Activated CD8-positive, alpha-beta memory T cell treated with anti-CD3 and anti-CD28 coated beads, Interleukin-2, amount 50 U/mL, for 1 hour (primary cell): ENCODE measurements around the gene IVNS1ABP.

ENCODE experiments used
- DNase-seq: peaks from one replicate; pipeline ENCODE4 v3.0.0-alpha.2; 2020; ENCODE audit errors: extremely low read depth

Gene IVNS1ABP

DNA sequence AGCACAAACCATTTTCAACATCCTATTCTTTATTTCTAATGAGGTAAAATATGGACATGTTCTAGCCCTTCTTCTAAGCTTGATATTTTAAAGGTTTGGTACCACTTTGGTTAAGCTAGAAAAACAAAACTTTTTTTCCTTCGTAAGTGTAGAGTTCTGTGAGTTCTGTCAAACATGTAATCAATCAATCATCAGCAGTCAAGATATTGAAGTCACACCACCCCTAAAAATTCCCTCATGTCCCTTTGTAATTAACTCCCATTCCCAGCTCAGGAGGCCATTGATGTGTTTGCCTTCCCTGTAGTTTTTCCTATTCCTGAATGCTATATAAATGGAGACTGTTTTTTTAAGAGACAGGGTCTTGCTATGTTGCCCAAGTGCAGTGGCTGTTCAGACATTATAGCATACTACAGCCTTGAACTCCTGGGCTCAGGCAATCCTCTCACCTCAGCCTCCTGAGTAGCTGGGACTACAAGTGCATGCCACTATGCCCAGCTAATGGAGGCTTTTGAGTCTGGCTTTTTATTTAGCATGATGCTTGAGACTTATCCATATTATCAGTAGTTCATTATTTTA lies 23.0 kb downstream of the IVNS1ABP start:
- DNase-seq, result no peak

DNA sequence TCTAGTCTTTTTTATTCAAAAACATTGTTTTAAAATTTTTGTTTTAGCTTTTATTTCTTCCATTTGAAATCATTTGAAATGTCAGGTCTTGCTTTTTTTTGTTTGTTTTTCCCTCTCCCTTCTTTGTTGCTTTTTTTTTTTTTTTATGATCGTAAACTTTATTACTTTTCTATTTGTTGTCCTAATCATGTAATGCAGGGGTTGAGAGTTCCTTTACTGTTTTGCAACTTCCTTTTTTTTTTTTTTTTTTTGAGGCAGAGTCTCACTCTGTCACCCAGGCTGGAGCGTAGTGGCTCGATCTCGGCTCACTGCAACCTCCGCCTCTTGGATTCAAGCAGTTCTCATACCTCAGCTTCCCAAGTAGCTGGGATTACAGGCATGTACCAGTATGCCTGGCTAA lies 24.8 kb downstream of the IVNS1ABP start:
- no peak for DNase-seq

DNA sequence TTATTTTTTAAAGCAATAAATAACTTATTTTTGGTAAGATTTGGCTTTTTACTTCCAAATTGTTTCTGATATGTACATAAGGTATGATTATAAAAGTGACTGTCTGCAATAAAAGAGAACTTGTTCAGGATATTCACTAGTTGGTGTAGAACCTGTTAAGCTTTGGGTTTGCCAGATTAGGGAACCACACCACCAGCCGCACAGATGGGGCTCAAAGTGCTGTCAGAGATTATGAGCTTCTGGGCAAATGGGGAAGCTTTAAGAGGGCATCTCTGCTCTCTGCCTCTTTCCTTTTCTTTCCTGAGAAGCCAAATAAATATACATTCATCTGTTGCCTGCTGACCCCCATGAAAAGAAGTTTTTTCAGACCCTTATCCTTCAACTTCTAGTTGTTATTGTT lies 25.4 kb downstream of the IVNS1ABP start:
- DNase-seq, result no peak

DNA sequence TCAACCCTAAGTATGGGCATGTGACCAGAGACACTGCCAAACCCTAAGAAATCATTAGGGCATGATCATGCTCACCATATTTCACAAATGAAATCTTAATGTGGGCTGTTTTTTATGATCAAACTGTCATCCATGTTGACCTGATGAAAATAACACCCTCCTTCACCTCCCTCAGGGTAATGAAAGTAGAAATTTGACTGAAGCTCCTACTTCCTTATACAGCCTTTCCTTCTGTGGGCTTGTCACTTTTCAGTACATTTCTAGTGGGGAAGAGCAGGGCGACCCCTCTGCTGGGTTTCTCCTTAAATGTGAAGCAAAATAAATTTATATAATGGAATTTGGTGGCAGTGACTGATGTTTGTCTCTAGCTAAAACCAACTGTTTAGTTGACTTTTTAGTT lies 25.9 kb downstream of the IVNS1ABP start:
- no peak for DNase-seq

DNA sequence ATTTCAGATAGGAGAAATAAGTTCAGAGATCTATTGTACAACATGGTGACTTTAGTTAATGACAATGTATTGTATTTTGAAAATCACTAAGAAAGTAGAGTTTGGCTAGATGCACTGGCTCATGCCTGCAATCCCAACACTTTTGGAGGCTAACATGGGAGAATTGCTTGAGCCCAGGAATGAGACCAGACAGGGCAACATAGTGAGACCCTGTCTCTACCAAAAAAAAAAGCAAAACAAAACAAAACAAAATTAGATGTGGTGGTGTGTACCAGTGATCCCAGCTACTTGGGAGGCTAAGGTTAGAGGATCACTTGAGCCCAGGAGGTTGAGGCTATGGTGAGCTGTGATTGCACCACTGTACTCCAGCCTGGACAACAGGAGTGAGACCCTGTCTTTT lies 27.2 kb downstream of the IVNS1ABP start:
- no peak for DNase-seq

DNA sequence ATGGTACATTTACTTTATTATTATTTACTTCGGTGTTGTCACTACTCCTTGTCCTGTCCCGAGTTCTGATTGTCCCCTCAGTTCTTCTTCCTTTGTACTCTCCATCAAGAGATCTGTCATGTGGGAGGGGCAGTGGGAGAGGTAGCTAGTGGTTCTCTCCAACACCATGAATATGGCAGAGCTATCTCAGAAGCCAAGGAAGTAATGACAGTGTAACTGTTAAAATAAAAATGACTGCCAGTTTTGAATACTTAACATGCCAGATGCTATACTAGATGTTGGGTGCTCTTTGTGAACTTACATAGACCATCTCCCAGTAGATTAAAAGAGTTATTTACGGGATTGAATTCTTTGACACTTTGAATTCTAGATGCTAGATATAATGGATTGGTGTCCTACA lies 28.6 kb downstream of the IVNS1ABP start:
- DNase-seq, result no peak

DNA sequence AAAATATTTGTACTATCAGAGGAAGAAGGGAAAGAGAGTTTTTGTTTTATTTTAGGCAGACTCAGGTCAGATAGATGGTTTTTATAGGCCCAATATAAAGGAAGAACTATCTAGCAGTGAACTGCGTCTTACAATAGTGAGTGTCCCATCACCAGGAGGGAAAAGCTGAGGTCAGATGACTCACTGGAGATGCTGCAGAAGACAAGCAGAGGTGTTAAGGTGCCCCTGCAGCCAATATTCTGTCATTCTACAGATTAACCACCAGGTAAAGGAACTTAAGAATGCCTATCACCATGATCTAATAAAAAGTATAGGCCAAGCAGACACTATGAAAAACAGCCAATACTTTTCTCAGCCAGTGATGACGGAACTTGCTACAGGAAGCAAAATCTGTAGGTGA lies 29.6 kb downstream of the IVNS1ABP start:
- no peak for DNase-seq

DNA sequence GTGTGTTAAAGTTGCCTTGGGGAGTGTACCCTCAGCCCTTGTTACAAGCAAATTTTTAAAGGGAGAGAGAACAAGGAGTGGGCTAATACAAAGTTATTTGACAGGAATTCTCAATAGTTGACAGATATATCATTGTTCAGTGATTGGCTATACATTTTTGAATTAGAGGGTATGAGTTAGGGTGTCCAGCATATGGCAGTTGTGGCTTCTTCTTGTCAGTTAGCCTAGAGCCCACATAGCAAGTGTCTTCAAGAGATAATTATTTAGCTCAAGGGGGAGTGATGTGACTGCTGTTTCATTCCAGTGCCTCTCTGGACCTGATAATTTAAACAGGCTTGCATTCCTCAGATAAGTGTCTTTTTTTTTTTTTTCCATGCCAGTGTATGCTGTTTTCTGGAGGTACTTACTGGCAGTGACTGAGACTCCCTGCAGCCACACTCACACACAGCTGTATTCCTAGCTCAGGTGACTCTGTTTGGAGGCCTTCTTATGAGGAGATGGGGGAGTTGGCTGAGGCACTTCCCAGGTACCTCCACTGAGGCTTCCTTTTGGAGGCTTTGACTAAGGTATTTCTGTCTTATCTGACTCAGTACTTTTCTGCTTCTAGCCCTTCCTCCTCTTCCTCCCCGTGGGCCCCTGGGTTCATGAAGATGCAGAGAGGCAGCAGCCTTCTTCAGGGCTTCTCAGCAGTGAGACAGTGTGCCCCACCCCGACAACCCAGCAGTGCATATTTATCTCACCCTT lies 32.3 kb downstream of the IVNS1ABP start:
- no peak for DNase-seq

DNA sequence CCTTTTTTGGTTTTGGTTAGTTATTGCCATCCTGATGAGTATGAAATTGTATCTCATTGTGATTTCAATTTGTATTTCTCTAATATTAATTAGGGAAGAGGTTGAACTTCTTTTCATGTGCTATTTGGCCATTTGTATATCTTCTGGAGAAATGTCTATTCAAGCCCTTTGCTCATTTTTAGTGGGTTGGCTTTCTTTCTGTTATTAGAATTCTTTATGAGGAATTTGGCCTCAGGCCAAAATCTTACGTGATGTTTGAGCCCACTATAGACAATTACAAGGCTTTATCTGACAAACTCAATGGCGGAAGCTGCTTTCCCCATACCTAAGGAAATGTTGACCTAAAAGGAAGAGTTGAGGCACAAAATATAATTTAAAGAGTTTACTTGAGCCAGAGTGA lies 32.9 kb downstream of the IVNS1ABP start:
- no peak for DNase-seq

DNA sequence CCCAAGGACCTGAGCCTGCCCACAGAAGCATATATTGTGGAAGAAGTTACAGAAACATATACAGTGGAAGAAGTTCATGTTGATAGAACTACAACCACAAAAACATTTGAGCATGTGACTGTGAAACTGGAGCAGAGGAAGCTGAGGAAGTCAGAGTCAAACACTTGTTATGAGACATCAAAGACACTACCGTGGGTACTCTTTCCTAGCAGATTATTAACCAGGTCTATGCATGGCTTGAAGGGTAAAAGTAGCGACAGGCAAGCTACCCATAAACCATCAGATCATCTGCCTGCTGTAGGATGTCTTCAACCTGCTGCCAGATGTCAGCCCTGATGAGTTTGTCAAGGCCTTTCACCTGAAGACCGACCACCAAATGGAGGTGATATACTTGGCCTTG lies 35.8 kb downstream of the IVNS1ABP start:
- DNase-seq, result no peak

DNA sequence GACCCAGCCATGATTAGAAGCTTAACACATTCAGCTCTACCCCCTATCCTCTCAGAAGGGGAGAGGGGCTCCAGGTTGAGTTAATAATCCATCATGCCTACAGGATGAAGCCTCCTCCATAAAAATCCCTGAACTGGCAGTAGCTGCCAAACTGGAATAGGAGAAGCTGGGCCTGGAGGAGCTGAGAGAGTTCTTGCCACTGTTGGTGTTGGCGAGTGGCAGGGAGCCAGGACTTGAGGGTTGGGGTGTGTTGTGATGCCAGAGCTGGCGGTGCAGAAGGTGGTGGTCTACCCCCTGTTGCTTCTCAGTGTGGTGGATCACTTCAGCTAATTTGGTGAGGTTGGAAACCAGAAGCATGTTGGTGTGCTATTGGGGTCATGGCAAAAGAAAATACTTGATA lies 36.5 kb downstream of the IVNS1ABP start:
- no peak for DNase-seq

DNA sequence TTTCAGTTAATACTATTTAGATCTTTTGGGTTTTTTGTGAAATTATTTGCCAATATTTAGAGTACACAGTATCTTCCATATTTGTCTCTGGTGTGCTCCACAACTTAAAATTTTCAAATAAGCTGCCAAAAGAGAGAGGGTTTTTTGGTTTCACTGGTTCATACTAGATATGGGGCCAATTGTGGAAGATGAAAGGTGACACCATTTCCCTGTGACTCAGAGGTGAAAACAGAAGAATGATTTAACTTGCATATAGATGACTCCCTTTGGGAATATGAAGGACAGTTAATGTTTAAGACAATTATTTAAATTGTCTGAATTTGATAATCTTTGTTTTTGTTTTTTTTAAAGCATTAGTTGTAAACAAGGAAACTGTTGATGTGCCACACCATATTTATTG lies 37.5 kb downstream of the IVNS1ABP start:
- no peak for DNase-seq

DNA sequence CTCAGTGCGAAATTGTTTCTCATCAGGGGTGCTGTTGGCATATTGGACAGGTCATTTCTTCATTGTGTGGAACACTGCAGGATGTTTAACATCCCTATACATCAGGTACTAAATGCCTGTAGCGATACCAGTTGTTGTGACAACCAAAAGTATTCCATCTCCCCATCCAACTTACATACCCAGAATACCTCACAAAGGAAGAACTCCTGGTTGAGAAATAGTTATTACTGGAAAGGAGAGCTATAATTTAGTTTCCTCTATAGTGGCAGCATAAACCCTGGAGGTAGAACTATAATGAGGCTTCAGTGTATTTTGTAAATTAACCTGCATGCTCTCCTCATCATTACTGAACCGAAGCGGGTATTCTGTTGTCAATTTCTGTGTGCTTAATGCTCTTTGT lies 45.1 kb downstream of the IVNS1ABP start:
- DNase-seq, result no peak

DNA sequence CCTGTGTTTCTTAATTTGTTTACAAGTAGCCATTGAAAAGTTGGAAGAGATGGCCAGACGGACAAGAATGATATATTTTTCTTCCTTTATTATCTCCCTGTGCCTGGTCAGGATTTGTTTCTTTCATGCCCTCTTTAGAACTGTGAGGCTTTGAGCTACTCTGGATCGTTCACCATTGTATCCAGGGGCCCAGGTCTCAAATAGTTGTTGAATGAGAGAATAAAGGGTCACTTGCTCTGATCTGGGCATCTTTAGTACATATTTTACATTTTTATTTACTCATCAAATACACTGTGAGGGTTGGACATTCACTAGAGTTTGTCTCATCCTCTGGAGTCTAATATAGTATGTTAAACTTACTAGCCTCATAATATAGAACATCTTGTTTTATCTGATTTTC lies 48.7 kb downstream of the IVNS1ABP start:
- DNase-seq, result no peak

DNA sequence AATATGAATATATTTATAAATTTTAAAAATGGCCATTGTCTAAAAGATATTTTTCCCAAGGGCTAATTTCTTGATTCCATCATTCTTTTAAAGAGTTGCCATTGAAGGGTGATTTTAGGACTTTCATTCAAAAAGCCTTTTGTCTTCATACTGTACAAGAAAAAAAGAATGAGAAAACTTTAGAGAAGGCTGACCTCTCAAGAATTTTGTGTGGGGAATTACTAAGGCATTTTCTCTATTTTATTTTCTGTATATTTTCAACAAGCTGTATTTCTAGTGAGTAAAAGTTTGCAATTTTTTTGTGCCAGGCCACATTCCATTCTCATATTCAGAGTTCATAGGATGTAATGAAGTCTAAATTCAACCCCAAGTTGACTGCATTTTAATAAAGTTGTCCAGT lies 49.3 kb downstream of the IVNS1ABP start:
- DNase-seq, result no peak

DNA sequence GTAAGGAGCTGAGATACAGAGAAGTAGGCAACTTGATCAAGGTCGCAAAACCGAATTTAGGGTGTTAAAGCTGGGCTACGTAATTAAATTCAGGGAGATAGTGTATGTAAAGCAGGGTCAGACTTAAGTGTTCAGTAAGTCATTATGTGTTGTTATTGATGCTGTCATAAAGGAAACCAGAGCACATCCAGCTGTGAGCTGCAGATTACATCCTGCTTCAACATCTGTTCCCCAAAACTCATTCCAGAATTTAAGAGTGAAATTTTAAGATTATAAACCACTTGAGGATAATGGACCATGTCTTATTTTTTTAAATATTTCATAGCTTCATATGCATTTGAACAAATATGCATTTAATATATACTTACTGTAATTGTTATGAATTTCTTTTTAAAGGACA lies 49.7 kb downstream of the IVNS1ABP start:
- DNase-seq, result no peak

DNA sequence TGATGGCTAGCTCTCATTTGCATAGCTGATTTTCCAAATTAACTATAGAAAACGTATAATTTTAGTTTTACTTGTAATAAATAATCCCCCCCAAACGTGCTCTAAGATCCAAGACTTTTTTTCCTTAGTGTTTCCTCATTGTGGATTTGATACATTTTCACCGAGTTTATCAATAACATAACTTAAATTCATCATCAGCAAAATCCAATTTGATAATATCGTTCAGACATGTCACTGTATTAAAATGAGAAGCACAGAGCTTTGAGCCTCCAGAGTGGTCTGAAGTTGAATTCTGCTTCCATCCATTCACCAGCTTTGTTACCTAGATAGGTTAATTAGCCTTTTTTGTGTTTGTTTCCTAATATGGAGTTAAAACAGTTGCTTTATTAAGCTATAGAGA lies 51.7 kb downstream of the IVNS1ABP start:
- no peak for DNase-seq

DNA sequence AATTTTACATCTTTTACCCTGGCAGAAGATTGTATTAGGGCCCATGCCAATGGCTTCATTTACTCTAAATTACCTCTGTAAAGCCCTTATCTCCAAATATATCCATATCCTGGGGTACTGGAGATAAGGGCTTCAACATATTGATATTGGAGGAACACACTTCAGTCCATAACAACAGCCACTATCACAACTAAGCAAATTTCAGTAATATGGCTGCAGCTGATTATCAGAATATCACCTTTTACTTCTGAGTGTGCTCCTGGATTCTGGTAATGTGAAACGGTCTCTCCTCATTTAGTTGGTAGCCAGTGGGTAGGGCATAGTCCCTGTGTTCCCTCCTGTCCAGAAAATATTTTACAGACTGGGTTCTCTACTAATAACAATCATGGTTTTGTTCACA lies 53.3 kb downstream of the IVNS1ABP start:
- DNase-seq, result no peak

DNA sequence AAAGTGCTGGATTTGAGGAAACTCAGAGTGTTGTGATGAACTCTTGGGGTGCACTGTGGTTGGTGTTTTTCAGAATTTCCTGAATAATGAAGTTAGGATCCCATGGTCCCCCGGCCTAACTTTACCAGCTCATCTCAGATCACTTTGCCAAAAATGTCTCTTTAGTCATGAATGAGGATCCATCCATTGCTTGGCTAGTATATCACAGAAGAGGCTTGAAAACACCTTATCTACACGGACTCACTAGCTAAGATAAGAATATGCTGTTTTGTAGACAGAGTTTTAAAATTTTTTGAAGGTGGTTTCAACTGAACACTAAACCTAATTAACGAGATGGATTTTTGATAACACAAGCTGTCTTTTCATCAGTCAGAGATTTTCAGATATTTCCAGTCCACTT lies 53.8 kb downstream of the IVNS1ABP start:
- DNase-seq, result no peak

DNA sequence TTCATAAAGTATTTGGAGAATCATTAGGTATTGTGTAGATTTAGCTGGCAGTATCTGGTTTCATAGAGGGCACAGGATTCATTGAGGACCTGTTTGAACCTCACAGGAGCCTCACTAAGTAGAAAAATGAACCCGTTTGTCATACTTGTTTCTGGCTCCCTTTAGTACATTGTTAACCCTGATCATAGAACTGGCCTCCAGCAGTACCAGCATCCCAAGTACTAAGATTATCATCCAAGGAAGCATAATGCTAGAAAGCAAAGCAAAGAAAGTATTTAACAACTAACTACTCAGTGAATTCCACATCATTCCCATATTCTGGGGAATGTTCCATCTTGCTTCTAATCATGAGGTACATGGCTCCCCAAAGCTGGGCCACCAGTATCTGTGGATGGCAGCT lies 54.9 kb downstream of the IVNS1ABP start:
- no peak for DNase-seq

DNA sequence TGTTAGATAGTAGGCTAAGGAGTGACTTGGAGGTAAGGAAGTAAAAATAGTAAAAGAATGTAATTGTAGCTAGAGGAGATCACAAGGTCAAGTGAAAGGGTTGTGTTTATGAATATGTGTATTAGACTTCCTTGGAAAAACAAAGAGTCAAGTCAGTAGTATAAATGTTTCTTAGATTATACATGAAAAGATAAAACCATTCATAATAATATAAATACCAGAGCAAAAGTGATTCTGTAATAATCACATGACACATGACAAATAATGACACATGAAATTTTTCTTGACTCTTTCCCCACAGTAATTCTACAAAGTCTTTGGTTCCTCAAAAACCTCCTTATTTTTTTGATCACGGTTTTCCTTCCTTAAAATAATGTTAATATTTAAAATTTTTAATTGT lies 56.4 kb downstream of the IVNS1ABP start:
- DNase-seq, result no peak

DNA sequence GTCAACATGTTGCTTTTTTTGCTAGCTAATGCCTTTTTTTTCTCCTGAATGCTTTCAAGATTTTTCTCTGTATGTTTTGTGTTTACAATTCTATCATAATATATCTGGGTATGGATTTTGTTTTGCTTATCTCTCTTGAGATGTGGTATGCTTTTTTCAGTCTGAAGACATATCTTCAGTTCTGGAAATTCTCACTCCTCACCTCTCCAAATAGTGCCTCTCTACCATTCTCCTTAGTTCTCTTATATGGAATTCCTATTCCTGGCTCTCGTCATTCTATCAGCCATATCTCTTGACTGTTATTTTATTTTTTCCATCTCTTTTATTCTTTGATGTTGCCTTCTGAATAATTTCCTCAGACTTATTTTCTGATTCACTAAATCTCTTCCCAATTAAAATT lies 58.4 kb downstream of the IVNS1ABP start:
- no peak for DNase-seq

DNA sequence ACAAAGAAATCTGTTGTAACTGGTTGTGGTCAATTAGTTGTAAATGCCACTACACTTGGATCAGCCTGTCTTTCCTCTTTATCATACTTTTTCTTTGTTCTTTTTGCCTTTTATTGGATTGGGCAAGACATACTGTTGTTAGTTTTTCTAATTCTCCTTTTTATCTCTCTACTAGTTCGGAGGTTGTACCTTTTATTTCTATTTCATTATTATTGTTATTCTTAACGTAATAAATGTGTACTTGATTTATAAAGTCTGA lies 59.2 kb downstream of the IVNS1ABP start:
- DNase-seq, result no peak
